Spleen (tissue), 11 donors: ENCODE data around the gene CCNB2. TPM values are rescaled to one million over a fixed set of nuclear protein-coding genes. Genes with fewer than 3 reads are reported as not detected.
"Not testable (repeated sequence)": the region's sequence is repeated elsewhere in the genome, so short reads cannot be mapped to it uniquely, and the experiment has no call there.

Experiments used
- DNase-seq: peaks from one replicate; pipeline ENCODE4 v3.0.0-alpha.2; 2020
- H3K27ac ChIP-seq, 8 donors: fragments of 200-600 bp; sonication (generic) in 7 of 8; 1 replicate in 4 of 8; 2 replicates in 4 of 8; pipeline versions ENCODE4 v1.5.0 to v1.8.0; 2016 to 2021; ENCODE audit warnings: inconsistent platforms in 4 of 8, mild to moderate bottlenecking in 4 of 8, moderate library complexity in 1 of 8
- H3K27me3 ChIP-seq, 7 donors: fragments of 200-600 bp; sonication (generic) in 6 of 7; replicated peaks in 1 of 7; 1 replicate in 4 of 7; 2 replicates in 3 of 7; pipeline versions ENCODE4 v1.5.0 to v1.8.0; 2016 to 2021; ENCODE audit warnings: inconsistent platforms in 3 of 7, mild to moderate bottlenecking in 1 of 7
- H3K36me3 ChIP-seq, 6 donors: fragments of 200-600 bp; sonication (generic) in 5 of 6; 1 replicate in 4 of 6; 2 replicates in 2 of 6; pipeline versions ENCODE4 v1.5.0 to v1.8.0; 2016 to 2021; ENCODE audit warnings: inconsistent platforms in 2 of 6
- H3K4me1 ChIP-seq, 6 donors: fragments of 200-600 bp; sonication (generic) in 5 of 6; 1 replicate in 3 of 6; 2 replicates in 3 of 6; pipeline versions ENCODE4 v1.5.0 to v1.8.0; 2016 to 2021; ENCODE audit warnings: inconsistent platforms in 3 of 6
- H3K4me3 ChIP-seq, 8 donors: fragments of 200-600 bp; sonication (generic) in 7 of 8; 1 replicate in 4 of 8; 2 replicates in 4 of 8; pipeline versions ENCODE4 v1.5.0 to v1.8.0; 2016 to 2021; ENCODE audit warnings: inconsistent platforms in 4 of 8, mild to moderate bottlenecking in 4 of 8, moderate library complexity in 2 of 8
- H3K9me3 ChIP-seq, 8 donors: fragments of 200-600 bp; sonication (generic) in 7 of 8; 1 replicate in 4 of 8; 2 replicates in 4 of 8; pipeline versions ENCODE4 v1.5.0 to v1.8.0; 2016 to 2021; ENCODE audit warnings: inconsistent platforms in 4 of 8
- POLR2A ChIP-seq, 3 donors: fragments of 450-650 bp; IDR thresholded peaks; one replicate each; pipeline ENCODE4 v1.5.1; 2017; ENCODE audit warnings: antibody characterized with exemption in 3 of 3, mild to moderate bottlenecking in 1 of 3
- POLR2AphosphoS5 ChIP-seq, 3 donors: sonication (generic); formaldehyde crosslinking; IDR thresholded peaks; one replicate each; pipeline ENCODE4 v1.5.1; 2017; ENCODE audit warnings: antibody characterized with exemption in 3 of 3
- WGBS, 5 donors: extraction: QIAGEN DNeasy Blood & Tissue Kit in 3 of 5; methylation state at CpG; one replicate each; pipeline versions ENCODE4 v1.1.5 to v1.1.7; 2013 to 2018; 5-methylcytosine and 5-hydroxymethylcytosine counted together
- intact Hi-C: fragments of 100-400 bp; cut with DNase I; formaldehyde crosslinking; loops from one replicate; pipeline ENCODE4 v1.15.0; 2023; ENCODE audit warnings: low total_unique reads
- polyA plus RNA-seq, 3 donors: library from polyadenylated mRNA; stranded (reverse); fragments of 200-250 nt; gene quantifications; one replicate each; pipeline ENCODE4 v1.2.1, GENCODE V29; 2013
- total RNA-seq, 7 donors: library from RNA; depleted of rRNA in 3 of 7; stranded (reverse); fragments of >200 nt in 3 of 7; fragmentation: NEBNext Ultra II Directional in 4 of 7; extraction: Animal tissue kit (Norgen Biotek cat#: 25700) in 4 of 7; gene quantifications; one replicate each; pipeline versions ENCODE4 v1.1.0 to v1.2.1, GENCODE V29; 2016 to 2021
- TF ChIP-seq, protein P1 (sequence below), 11 experiments: fragments of 200-600 bp in 7 of 11; fragments of 450-650 bp in 4 of 11; sonication (generic) in 4 of 11; IDR thresholded peaks in 8 of 11; conservative IDR thresholded peaks in 3 of 11; 1 replicate in 7 of 11; 2 replicates in 4 of 11; pipeline versions ENCODE4 v1.4.0 to v1.8.0; 2016 to 2021; ENCODE audit warnings: antibody characterized with exemption in 11 of 11, inconsistent platforms in 4 of 11, mild to moderate bottlenecking in 1 of 11
- donor health status: healthy with polysubstance abuse.
- donor health status: DM: no; HTN: no; CAD: no; lungs with moderate emphysema.
- donor health status: DM: no; HTN: no; CAD: no.
- donor health status: Bipolar disorder and iron deficiency.
- donor health status: healthy.
- donor health status: DM: no; HTN: no; CAD: no.
- donor health status: DM: yes; HTN: yes; CAD: no.

Gene CCNB2
- total and polyA plus RNA-seq, 10 donors: 1.3 to 13.5 (median 5.3) TPM

DNA sequence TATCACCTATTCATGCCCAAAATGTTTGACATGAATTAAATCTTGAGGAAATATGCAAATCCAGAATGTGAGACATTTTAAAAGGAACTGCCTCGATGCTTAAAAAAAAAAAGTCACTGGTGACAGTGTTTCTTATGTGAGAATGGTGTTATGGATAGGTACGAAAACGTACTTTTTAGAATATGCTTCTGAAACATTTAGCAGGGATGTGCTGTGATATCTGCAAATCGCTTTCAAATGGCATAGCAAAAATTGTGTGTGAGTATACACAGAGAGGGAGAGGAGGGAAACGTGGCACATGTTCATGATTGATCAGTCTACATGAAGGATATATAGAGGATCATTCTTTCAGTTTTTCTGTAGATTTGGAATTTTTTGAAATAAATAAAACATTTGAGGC, 16.0 kb downstream of the CCNB2 start:
- intact Hi-C loops: no loop called here
- Histone ChIP-seq H3K27ac (no peak overlapping the region), H3K9me3 (peaks cover 0 to 5% (median 0%) of the 10 kb centered on the region in 8 donors), H3K36me3 (peaks cover 0 to 58% (median 0%) of the 10 kb centered on the region in 6 donors), H3K4me3 (no peak overlapping the region), H3K4me1 (no peaks in the 10 kb centered on the region), H3K27me3 (no peaks in the 10 kb centered on the region)
- TF ChIP-seq POLR2A (IDR thresholded peaks at IDR 0.05) (no peak), POLR2AphosphoS5 (IDR thresholded peaks at IDR 0.05) (no peak)
- TF ChIP-seq, protein P1, sequence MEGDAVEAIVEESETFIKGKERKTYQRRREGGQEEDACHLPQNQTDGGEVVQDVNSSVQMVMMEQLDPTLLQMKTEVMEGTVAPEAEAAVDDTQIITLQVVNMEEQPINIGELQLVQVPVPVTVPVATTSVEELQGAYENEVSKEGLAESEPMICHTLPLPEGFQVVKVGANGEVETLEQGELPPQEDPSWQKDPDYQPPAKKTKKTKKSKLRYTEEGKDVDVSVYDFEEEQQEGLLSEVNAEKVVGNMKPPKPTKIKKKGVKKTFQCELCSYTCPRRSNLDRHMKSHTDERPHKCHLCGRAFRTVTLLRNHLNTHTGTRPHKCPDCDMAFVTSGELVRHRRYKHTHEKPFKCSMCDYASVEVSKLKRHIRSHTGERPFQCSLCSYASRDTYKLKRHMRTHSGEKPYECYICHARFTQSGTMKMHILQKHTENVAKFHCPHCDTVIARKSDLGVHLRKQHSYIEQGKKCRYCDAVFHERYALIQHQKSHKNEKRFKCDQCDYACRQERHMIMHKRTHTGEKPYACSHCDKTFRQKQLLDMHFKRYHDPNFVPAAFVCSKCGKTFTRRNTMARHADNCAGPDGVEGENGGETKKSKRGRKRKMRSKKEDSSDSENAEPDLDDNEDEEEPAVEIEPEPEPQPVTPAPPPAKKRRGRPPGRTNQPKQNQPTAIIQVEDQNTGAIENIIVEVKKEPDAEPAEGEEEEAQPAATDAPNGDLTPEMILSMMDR (IDR thresholded peaks at IDR 0.05 in 8 of 11, conservative IDR thresholded peaks at IDR 0.05 in 3 of 11): no peak
- DNase-seq: no peak
- WGBS, 5 donors: 91 to 97% (median 96%) methylated on average over 5 of the region's 5 CpGs

DNA sequence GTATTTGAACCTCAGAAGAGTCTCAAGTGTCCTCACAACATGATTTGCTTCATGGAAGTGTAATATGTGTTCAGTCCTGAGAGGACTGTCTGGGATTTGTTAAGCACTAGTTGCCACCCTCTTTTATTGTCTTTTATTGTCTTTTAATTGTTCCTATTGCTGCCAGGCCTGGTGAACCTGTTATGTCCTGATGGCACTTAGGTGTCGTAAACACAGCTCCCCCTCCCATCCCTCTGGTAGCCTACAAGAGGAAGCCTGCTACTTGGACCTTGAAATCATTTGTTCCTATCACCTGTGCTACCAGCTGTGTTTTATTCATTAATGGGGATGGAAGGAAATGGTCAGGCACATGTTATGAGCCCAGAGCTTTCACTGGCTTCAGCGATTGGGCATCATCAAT, 19.3 kb downstream of the CCNB2 start:
- TF ChIP-seq, protein P1 (IDR thresholded peaks at IDR 0.05 in 8 of 11, conservative IDR thresholded peaks at IDR 0.05 in 3 of 11): no peak
- TF ChIP-seq POLR2A (IDR thresholded peaks at IDR 0.05) (no peak), POLR2AphosphoS5 (IDR thresholded peaks at IDR 0.05) (no peak)
- H3K9me3 ChIP-seq: peaks cover 0 to 15% (median 6%) of the 10 kb centered on the region in 8 donors
- intact Hi-C loops: no loop called here
- H3K27ac ChIP-seq: no peak overlapping the region
- 94 to 97% (median 96%) methylated on average over 2 of the region's 2 CpGs for WGBS, 5 donors
- H3K4me1 ChIP-seq: no peaks in the 10 kb centered on the region
- no peak for DNase-seq
- H3K27me3 ChIP-seq: no peaks in the 10 kb centered on the region
- peaks cover 0 to 25% (median 0%) of the 10 kb centered on the region in 6 donors for H3K36me3 ChIP-seq
- H3K4me3 ChIP-seq: no peak overlapping the region

GRCh38 chr15:59125683-59126082, 20.7 kb downstream of the CCNB2 start:
- intact Hi-C loops, H3K4me3 ChIP-seq, H3K4me1 ChIP-seq, DNase-seq, H3K27me3 ChIP-seq, H3K27ac ChIP-seq: not testable (repeated sequence)
- Histone ChIP-seq H3K9me3 (peaks cover 0 to 23% (median 8%) of the 10 kb centered on the region in 8 donors), H3K36me3 (peaks cover 0 to 28% (median 0%) of the 10 kb centered on the region in 6 donors)
- 96 to 100% (median 97%) methylated on average over 4 of the region's 4 CpGs for WGBS, 5 donors

- intact Hi-C loops, H3K27me3 ChIP-seq, DNase-seq, H3K4me1 ChIP-seq, H3K4me3 ChIP-seq, H3K27ac ChIP-seq: not testable (repeated sequence)
- H3K9me3 ChIP-seq: peaks cover 0 to 23% (median 8%) of the 10 kb centered on the region in 8 donors
- peaks cover 0 to 43% (median 0%) of the 10 kb centered on the region in 6 donors for H3K36me3 ChIP-seq
- 35 to 63% (median 45%) methylated on average over 1 of the region's 1 CpG for WGBS, 5 donors
Measured at GRCh38 chr15:59127255-59127654, 22.3 kb downstream of the CCNB2 start.

DNA sequence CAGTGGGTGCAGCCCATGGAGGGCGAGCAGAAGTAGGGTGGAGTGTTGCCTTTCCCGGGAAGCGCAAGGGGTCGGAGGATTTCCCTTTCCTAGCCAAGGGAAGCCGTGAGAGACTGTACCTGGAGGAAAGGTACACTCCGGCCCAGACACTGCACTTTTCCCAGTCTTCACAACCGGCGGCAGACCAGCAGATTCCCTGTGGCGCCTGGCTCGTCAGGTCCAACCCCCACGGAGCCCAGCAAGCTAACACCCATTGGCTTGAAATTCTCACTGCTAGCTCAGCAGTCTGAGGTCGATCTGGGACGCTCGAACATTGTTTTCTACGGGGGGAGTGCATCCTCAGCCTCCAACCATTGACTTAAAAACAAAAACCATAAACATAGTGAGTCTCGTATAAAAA, 26.5 kb downstream of the CCNB2 start:
- no peaks in the 10 kb centered on the region for H3K27me3 ChIP-seq
- no peak for DNase-seq
- intact Hi-C loops: loop anchor here (10.0 kb wide), 1 partner anchor 157 kb away; no protein-coding TSS in a partner anchor
- WGBS, 5 donors: 96 to 98% (median 97%) methylated on average over 16 of the region's 16 CpGs
- H3K27ac ChIP-seq: no peak overlapping the region
- H3K4me3 ChIP-seq: no peak overlapping the region
- no peak for TF ChIP-seq POLR2A (IDR thresholded peaks at IDR 0.05)
- TF ChIP-seq, protein P1 (IDR thresholded peaks at IDR 0.05 in 8 of 11, conservative IDR thresholded peaks at IDR 0.05 in 3 of 11): no peak
- no peak for TF ChIP-seq POLR2AphosphoS5 (IDR thresholded peaks at IDR 0.05)
- no peaks in the 10 kb centered on the region for H3K4me1 ChIP-seq
- peaks cover 0 to 16% (median 8%) of the 10 kb centered on the region in 8 donors for H3K9me3 ChIP-seq
- H3K36me3 ChIP-seq: peaks cover 0 to 62% (median 20%) of the 10 kb centered on the region in 6 donors
